GM19397 (cell line): ENCODE results near the gene OR2J2.
"Not testable (repeated sequence)": the region's sequence is repeated elsewhere in the genome, so short reads cannot be mapped to it uniquely, and the experiment has no call there.

Source experiments
- ATAC-seq: cut with Tn5 transposase; IDR thresholded peaks from one replicate; pipeline ENCODE4 v1.9.1; 2021; ENCODE audit warnings: mild to moderate bottlenecking, moderate library complexity; ENCODE audit not compliant: unreplicated experiment

Gene OR2J2

DNA sequence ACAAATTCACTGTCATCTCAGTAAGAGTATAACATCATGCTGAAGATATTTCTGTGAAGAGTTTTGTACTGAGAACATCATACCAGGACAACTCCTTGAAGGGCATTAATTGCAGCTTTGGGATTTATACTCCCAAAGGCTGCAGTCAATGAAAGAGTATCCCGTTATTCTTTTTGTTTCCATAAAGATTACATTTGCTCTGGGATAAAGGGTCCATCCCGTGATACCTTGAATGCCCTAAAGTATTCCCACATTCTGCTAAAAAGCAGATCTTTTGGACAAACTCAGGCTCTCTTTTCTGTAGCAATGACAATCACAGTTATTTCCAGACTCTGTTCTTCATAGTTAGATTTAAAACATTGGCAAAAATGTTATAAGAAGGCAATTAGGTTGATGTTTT, at the start of gene OR2J2:
OR2J2 (plus strand) TSS at position 301 of the 400 bp plus-strand sequence. CDS start 2,729 bp downstream, outside the sequence.
- not testable (repeated sequence) for ATAC-seq

DNA sequence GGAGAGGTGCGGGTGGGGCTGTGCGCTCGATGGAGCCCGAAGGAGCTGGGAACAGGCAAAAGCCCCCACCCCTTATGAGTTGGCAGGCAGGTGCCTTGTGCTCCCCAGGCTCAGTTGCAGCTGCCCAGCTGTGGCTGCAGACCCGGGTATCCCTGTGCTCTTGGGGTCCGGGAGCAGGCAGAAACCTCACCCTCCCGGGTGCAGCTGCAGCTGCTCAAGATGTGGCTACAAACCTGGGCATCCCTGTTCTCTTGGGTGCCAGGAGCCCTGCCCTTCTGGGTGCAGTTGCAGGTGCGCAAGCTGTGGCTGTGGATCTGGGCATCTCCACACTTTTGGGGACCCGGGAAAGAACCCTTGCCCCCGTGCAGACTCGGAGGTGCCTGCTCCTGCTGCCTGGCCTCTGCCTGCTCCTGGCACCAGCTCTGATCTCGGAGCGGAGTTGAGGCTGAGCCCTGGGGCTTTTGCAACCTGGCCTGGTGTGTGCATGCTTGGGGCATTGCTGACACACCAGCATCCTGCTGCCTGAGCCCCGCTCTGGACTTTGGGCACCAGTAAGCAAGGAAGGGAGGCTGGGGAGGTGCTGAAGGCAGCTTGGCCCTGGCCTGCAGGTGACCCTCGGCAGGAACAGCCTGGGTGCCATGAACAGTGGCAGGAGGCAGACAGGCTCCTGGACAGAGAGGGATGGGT, 41.2 kb upstream of the OR2J2 start:
- no peak for ATAC-seq

DNA sequence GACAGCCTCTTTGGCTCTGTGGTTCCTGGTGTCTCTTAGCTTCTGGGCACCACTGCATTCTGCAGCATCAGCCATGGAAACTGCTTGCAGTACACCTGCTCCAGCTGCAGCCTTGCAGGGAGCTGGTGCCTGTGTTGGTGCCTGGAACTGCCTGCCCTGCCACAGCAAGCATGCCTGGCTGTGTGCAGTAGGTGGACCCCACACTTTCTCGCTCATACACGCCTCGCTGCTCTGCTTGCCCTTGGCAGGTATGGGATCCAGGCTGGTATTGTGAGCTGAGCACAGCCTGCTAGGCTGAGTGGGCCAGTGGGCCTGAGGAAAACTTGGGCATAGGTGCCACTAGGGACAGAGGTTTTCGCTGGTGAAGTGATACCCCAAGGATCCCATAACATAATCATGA, 40.1 kb upstream of the OR2J2 start:
- ATAC-seq, result no peak

- ATAC-seq, result no peak
These were observed 39.0 kb upstream of the OR2J2 start for GRCh38 chr6:29131691-29132090.

DNA sequence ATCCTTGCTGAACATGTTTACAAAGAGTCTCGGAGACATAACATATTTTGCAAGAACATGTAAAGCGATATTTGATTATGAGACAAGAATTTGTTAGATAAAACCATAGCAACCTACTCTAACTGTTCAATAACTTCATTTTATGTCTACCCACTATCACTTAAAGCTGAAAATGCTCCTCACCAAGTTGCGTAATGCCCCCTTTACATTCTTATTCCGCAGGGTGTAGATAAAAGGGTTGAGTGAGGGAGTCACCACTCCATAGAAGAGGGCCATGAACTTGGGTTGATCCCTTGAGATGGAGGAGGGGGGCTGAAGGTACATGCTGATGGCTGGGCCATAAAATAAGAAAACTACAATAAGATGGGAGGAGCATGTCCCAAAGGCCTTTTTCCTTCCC, 33.0 kb upstream of the OR2J2 start:
- ATAC-seq, result no peak

- no peak for ATAC-seq
These were observed 29.1 kb upstream of the OR2J2 start for GRCh38 chr6:29141606-29142005.

DNA sequence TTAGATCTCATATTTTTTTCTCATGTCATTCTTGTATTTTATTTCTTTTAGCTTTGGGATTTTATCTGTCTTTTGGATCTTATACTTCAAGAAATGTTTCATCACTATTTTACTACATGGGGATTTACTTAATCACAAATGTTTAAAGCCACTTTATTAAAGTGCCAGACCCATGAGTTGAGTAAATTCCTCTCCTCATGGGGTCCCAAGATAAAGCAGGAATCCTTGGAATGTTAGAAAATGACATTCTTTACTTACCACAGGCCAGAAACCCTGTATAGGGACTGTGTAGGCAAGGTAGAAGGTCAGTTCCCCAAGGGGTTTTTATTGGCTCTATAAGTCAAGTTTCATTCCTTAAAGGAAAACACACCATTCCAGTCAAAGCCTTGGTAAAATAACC, 28.4 kb upstream of the OR2J2 start:
- ATAC-seq, result no peak

DNA sequence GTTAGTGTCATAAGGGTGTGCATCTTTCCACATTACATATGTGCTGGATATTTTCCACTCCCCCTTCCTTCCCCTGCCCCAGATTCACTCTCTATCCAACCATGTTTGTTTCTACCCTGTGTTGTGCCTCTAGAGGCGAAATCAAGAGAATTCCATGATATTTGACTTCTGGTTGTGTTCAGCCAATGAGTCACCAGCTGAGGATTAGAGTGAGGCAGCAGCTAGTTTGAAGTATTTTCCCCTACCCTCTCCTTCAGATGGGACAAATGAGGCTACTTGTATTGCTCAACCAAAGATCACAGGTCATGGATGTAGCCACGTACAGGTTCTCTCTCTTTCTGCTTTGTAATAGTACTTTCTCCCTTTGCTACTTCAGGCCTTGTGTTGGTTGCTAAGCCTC, 24.5 kb upstream of the OR2J2 start:
- ATAC-seq, result no peak

GRCh38 chr6:29147074-29147473, 23.6 kb upstream of the OR2J2 start:
- no peak for ATAC-seq

DNA sequence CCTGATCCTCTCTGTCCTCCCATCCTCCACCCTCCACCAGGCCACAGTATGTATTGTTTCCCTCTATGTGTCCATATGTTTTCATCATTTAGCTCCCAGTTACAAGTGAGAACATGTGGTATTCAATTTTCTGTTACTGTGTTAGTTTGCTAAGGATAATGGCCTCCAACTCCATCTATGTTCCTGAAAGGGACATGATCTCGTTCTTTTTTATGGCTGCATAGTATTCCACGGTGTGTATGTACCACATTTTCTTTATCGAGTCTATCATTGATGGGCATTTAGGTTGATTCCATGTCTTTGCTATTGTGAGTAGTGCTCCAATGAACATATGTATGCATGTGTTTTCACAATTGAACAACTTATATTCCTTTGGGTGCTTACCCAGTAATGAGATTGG, 21.3 kb upstream of the OR2J2 start:
- not testable (repeated sequence) for ATAC-seq

DNA sequence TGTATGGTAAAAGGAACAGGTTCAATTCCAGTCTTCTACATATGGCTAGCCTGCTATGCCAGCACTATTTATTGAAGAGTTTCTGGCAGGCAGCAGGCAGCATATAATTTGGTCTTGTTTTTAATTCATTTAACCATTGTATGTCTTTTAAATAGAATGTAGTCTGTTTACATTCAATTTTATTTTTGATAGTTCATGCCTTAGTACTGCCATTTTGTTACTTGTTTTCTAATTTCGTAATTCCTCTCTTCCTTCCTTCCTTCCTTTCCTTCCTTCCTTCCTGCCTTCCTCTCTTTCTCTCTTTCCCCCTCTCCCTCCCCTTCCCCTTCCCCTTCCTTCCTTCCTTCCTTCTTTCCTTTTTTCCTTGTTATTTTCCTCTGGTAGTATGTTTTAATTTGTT, 17.6 kb upstream of the OR2J2 start:
- no peak for ATAC-seq

GRCh38 chr6:29155182-29155581, 15.5 kb upstream of the OR2J2 start:
- ATAC-seq, result not testable (repeated sequence)

DNA sequence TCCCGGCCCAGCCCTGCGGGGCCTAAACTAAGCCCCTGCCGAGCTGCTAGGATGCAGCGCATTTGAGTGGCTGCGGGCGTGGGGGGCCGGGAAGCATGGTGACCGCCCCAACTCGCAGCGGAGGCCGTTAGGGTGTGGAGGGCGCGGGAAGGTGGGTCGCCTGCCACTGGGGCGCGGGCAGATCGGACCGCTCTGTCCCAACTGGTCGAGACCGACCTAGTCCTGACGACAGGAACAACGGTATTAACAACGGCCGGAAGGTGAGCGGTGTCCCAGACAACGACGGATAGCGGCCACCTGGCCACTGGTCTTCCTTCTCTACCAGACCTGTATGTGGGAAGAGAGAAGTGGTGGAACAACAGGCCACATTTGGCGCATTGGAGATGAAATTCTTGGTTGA, 10.8 kb upstream of the OR2J2 start:
- ATAC-seq, result not testable (repeated sequence)

GRCh38 chr6:29165571-29165970, 5.1 kb upstream of the OR2J2 start:
- ATAC-seq, result not testable (repeated sequence)

GRCh38 chr6:29171736-29172135, 1.0 kb downstream of the OR2J2 start:
- ATAC-seq, result no peak

- ATAC-seq, result no peak
These were observed 12.9 kb downstream of the OR2J2 start for GRCh38 chr6:29183594-29183993.

- ATAC-seq, result not testable (repeated sequence)
These were observed 18.0 kb downstream of the OR2J2 start for GRCh38 chr6:29188659-29189058.

DNA sequence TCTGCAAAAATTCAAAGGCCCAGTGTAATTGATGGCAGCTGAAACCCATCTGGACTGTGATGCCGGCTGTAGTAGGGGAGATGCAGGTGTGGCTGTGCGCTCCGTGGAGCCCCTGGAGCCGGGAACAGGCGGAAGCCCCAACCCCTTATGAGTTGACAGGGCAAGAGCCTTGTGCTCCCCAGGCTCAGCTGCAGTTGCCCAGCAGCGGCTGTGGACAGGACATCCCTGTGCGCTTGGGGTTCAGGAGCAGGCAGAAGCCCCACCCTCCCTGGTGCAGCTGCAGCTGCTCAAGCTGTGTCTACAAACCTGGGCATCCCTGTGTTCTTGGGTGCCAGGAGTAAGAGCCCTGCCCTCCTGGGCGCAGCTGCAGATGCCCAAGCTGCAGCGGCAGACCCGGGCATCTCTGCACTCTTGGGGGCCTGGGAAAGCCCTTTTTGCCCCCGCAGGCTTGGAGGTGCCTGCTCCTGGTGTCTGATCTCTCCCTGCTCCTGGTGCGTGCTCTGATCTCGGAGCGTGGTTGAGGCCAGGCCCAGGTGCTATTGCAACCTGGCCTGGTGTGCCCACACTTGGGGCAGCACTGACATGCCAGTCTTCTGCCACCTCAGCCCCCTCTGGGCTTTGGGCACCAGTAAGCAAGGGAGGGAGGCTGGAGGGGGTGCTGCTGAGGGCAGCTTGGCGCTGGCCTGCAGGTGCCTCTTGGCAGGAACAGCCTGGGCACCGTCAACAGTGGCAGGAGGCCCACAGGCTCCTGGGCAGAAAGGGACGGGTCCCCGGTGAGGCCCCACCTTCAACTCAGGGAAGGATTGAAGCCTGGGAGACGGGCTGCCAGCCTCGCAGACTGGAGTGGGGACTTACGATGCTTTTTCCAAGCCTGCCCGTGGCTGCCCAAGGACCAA, 30.3 kb downstream of the OR2J2 start:
- ATAC-seq, result no peak

- ATAC-seq, result no peak
These were observed 31.3 kb downstream of the OR2J2 start for GRCh38 chr6:29201966-29202365.

GRCh38 chr6:29211488-29211887, 40.8 kb downstream of the OR2J2 start:
- ATAC-seq, result no peak

- no peak for ATAC-seq
These were observed 45.8 kb downstream of the OR2J2 start for GRCh38 chr6:29216528-29216927.

DNA sequence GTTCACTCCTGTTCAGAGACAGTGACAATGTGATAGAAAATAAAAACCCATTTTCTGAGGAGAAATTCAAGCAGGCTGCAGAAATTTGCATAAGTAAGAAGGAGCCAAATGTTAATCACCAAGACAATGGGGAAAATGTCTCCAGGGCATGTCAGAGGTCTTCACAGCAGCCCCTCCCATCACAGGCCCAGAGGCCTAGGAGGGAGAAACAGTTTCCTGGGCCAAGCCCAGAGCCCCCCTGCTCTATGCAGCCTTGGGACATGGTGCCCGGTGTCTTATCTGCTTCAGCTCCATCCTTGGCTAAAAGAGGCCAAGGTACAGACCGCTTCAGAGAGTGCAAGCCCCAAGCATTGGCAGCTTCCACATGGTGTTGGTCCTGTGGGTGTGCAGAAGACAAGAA, 46.5 kb downstream of the OR2J2 start:
- not testable (repeated sequence) for ATAC-seq
